Colonic mucosa (tissue), 4 donors: ENCODE measurements around the gene SOWAHC. TPM values are rescaled to one million over a fixed set of nuclear protein-coding genes. Genes with fewer than 3 reads are reported as not detected.

Experiments
- DNase-seq: peaks from one replicate; pipeline ENCODE4 v3.0.0-alpha.2; 2020
- H3K27ac ChIP-seq: fragments of 200-600 bp; one replicate; pipeline ENCODE4 v1.8.0; 2021
- H3K27me3 ChIP-seq: fragments of 200-600 bp; one replicate; pipeline ENCODE4 v1.8.0; 2021
- H3K36me3 ChIP-seq: fragments of 200-600 bp; one replicate; pipeline ENCODE4 v1.8.0; 2021
- H3K4me1 ChIP-seq: fragments of 200-600 bp; one replicate; pipeline ENCODE4 v1.8.0; 2021; ENCODE audit warnings: mild to moderate bottlenecking
- H3K4me3 ChIP-seq: fragments of 200-600 bp; one replicate; pipeline ENCODE4 v1.8.0; 2021
- H3K9ac ChIP-seq, 2 donors: one replicate each; pipeline ENCODE4 v1.7.0; 2013; ENCODE audit warnings: control low read depth in 2 of 2, low read depth in 2 of 2, low read length in 2 of 2
- H3K9me3 ChIP-seq: fragments of 200-600 bp; one replicate; pipeline ENCODE4 v1.8.0; 2021
- CTCF ChIP-seq: fragments of 200-600 bp; IDR thresholded peaks from one replicate; pipeline ENCODE4 v1.8.0; 2022; ENCODE audit warnings: antibody characterized with exemption, mild to moderate bottlenecking
- intact Hi-C: fragments of 100-400 bp; cut with DNase I; formaldehyde crosslinking; loops from one replicate; pipeline ENCODE4 v1.14.1; 2022
- total RNA-seq, 2 donors: library from RNA; stranded (reverse); fragmentation: NEBNext Ultra II Directional in 1 of 2; extraction: Animal tissue kit (Norgen Biotek cat#: 25700) in 1 of 2; gene quantifications; one replicate each; pipeline ENCODE4 v1.2.1, GENCODE V29; 2021
- donor health status: healthy.
- donor health status: DM: no; HTN: no; CAD: no.
- donor health status: DM: no; HTN: no; CAD: no.

Gene SOWAHC
- total RNA-seq, 2 donors from 2014 or later: 22.1 to 35.7 TPM

- Histone ChIP-seq H3K4me3 (no peak overlapping the region), H3K9ac (no peak overlapping the region)
Observed at GRCh38 chr2:109611467-109612095, 2.6 kb upstream of the SOWAHC start.

GRCh38 chr2:109613081-109613921 is 863 bp upstream of the SOWAHC start:
- no peak for TF ChIP-seq CTCF
- H3K27me3 ChIP-seq: no peaks in the 10 kb centered on the region
- peaks cover 3% of the 10 kb centered on the region for H3K4me1 ChIP-seq
- no peaks in the 10 kb centered on the region for H3K9me3 ChIP-seq
- H3K36me3 ChIP-seq: no peaks in the 10 kb centered on the region
- intact Hi-C loops: loop anchor here (5.0 kb wide), 1 partner anchor 104 kb away; no protein-coding TSS in a partner anchor
- peak; percentile 58 for DNase-seq
- H3K27ac ChIP-seq: peak overlapping the region; percentile 94
- peak overlapping the region; percentile 86 to 91 for H3K9ac ChIP-seq
- peak overlapping the region; percentile 64 for H3K4me3 ChIP-seq

More at GRCh38 chr2:109611467-109612095, 2.6 kb upstream of the SOWAHC start:
- intact Hi-C loops: loop anchor here (5.0 kb wide), 1 partner anchor 106 kb away; no protein-coding TSS in a partner anchor
- no peak for DNase-seq
- no peaks in the 10 kb centered on the region for H3K9me3 ChIP-seq
- H3K27ac ChIP-seq: no peak overlapping the region
- H3K4me1 ChIP-seq: peaks cover under 1% of the 10 kb centered on the region
- H3K36me3 ChIP-seq: no peaks in the 10 kb centered on the region
- H3K27me3 ChIP-seq: no peaks in the 10 kb centered on the region
- TF ChIP-seq CTCF: peak; percentile 16

- Histone ChIP-seq H3K27ac (peak overlapping the region; percentile 94), H3K4me3 (peak overlapping the region; percentile 64), H3K36me3 (no peaks in the 10 kb centered on the region), H3K4me1 (peaks cover 3% of the 10 kb centered on the region), H3K9me3 (no peaks in the 10 kb centered on the region), H3K9ac (peak overlapping the region; percentile 85 to 89), H3K27me3 (no peaks in the 10 kb centered on the region)
- peak; percentile 47 for DNase-seq
- no peak for TF ChIP-seq CTCF
- intact Hi-C loops: loop anchor here (5.0 kb wide), 1 partner anchor 102 kb away; no protein-coding TSS in a partner anchor
Observed at GRCh38 chr2:109614715-109615636, 812 bp downstream of the SOWAHC start.

GRCh38 chr2:109615637-109616144 is 1.5 kb downstream of the SOWAHC start:
- H3K27me3 ChIP-seq: no peaks in the 10 kb centered on the region
- DNase-seq: peak; percentile 80
- intact Hi-C loops: no loop called here
- no peak for TF ChIP-seq CTCF
- peak overlapping the region; percentile 85 to 89 for H3K9ac ChIP-seq
- H3K4me1 ChIP-seq: peaks cover 3% of the 10 kb centered on the region
- no peaks in the 10 kb centered on the region for H3K9me3 ChIP-seq
- H3K27ac ChIP-seq: peak overlapping the region; percentile 94
- H3K36me3 ChIP-seq: no peaks in the 10 kb centered on the region
- H3K4me3 ChIP-seq: peak overlapping the region; percentile 64

- Histone ChIP-seq H3K4me3 (peak overlapping the region; percentile 64), H3K27me3 (no peaks in the 10 kb centered on the region), H3K9ac (peak overlapping the region in 1 of 2 donors; percentile 89), H3K36me3 (no peaks in the 10 kb centered on the region), H3K9me3 (no peaks in the 10 kb centered on the region), H3K27ac (peak overlapping the region; percentile 94), H3K4me1 (peaks cover 3% of the 10 kb centered on the region)
- no peak for DNase-seq
- no peak for TF ChIP-seq CTCF
- intact Hi-C loops: no loop called here
Observed at GRCh38 chr2:109616184-109616583, 2.0 kb downstream of the SOWAHC start.
